Caco-2 (cell line): ENCODE measurements around the gene FEV. TPM values are rescaled to one million over a fixed set of nuclear protein-coding genes. Genes with fewer than 3 reads are reported as not detected.
A peak's percentile ranks its signal among the peaks of the same experiment; 100 is the strongest.

Experiments
- BruUV-seq: library from RNA; stranded (reverse); fragments of 400-500 nt; replicated peaks from 2 replicates; lab custom pipeline; 2021; lab: Mats Ljungman, UMichigan
- CTCF ChIA-PET: fragments of 300-600 bp; sonication (Branson Sonifier 250); formaldehyde crosslinking; loops from one replicate; lab custom pipeline; 2022; ENCODE audit warnings: antibody characterized with exemption; lab: Charles Lee
- POLR2A ChIA-PET: fragments of 300-600 bp; sonication (Branson Sonifier 250); formaldehyde crosslinking; loops from one replicate; lab custom pipeline; 2022; ENCODE audit warnings: antibody characterized with exemption; lab: Charles Lee
- DNase-seq, 2 experiments: peaks; one replicate each; pipeline versions ENCODE4 v3.0.0 to v3.0.0-alpha.2; 2020 to 2022
- H3K27me3 ChIP-seq: replicated peaks from 2 replicates; pipeline ENCODE4 v1.6.0; 2011; ENCODE audit warnings: low read length; ENCODE audit not compliant: control insufficient read depth, insufficient read depth
- H3K36me3 ChIP-seq: 2 replicates; pipeline ENCODE4 v1.5.1; 2011; ENCODE audit warnings: low read length; ENCODE audit not compliant: control insufficient read depth, insufficient read depth
- H3K4me1 ChIP-seq: fragments of 250-450 bp; sonication (Bioruptor Pico); 2 replicates; pipeline ENCODE4 v1.5.1; 2020; ENCODE audit warnings: mild to moderate bottlenecking
- H3K4me3 ChIP-seq: 2 replicates; pipeline ENCODE4 v1.5.1; 2011; ENCODE audit warnings: low read depth, mild to moderate bottlenecking, control low read depth, low read length
- H3K9me3 ChIP-seq: fragments of 250-450 bp; sonication (Bioruptor Pico); 2 replicates; pipeline ENCODE4 v1.5.1; 2020; ENCODE audit warnings: mild to moderate bottlenecking, moderate library complexity
- H3K27ac Mint-ChIP-seq: one replicate; pipeline ENCODE4 v1.8.0; 2022; ENCODE audit warnings: mixed read lengths; ENCODE audit not compliant: unreplicated experiment
- H3K27me3 Mint-ChIP-seq: one replicate; pipeline ENCODE4 v1.8.0; 2022; ENCODE audit warnings: mixed read lengths; ENCODE audit not compliant: insufficient read depth, unreplicated experiment
- H3K36me3 Mint-ChIP-seq: one replicate; pipeline ENCODE4 v1.8.0; 2022; ENCODE audit warnings: mild to moderate bottlenecking, mixed read lengths; ENCODE audit not compliant: insufficient read depth, unreplicated experiment
- H3K4me1 Mint-ChIP-seq: one replicate; pipeline ENCODE4 v1.8.0; 2022; ENCODE audit warnings: low read depth, mixed read lengths; ENCODE audit not compliant: unreplicated experiment
- H3K4me3 Mint-ChIP-seq: one replicate; pipeline ENCODE4 v1.8.0; 2022; ENCODE audit warnings: mild to moderate bottlenecking, moderate library complexity, mixed read lengths; ENCODE audit not compliant: unreplicated experiment
- H3K9me3 Mint-ChIP-seq: one replicate; pipeline ENCODE4 v1.8.0; 2022; ENCODE audit warnings: mixed read lengths; ENCODE audit not compliant: unreplicated experiment
- CTCF ChIP-seq, 2 experiments: fragments of 200-600 bp in 1 of 2; IDR thresholded peaks; 1 replicate in 1 of 2; 2 replicates in 1 of 2; pipeline versions ENCODE4 v1.5.1 to v1.8.0; 2011 to 2022; ENCODE audit warnings: antibody characterized with exemption in 1 of 2, control low read depth in 1 of 2, inconsistent platforms in 1 of 2, low read depth in 1 of 2, low read length in 1 of 2, mild to moderate bottlenecking in 1 of 2, moderate library complexity in 1 of 2; ENCODE audit not compliant: insufficient read depth in 1 of 2, severe bottlenecking in 1 of 2, unreplicated experiment in 1 of 2
- intact Hi-C: fragments of 100-400 bp; cut with micrococcal nuclease; formaldehyde crosslinking; loops from one replicate; pipeline ENCODE4 v1.10.0; 2022; ENCODE audit not compliant: unreplicated experiment
- total RNA-seq: library from RNA; stranded (reverse); gene quantifications from 2 replicates; pipeline ENCODE4 v1.2.3, GENCODE V29; 2022

Gene FEV
- total RNA-seq, 1 experiment from 2014 or later: not detected

- no peak overlapping the region for H3K4me3 Mint-ChIP-seq
- Histone ChIP-seq H3K9me3 (no peaks in the 10 kb centered on the region), H3K4me3 (no peak overlapping the region), H3K4me1 (no peaks in the 10 kb centered on the region), H3K36me3 (no peaks in the 10 kb centered on the region), H3K27me3 (no peaks in the 10 kb centered on the region)
- POLR2A ChIA-PET: no interaction called here
- intact Hi-C loops: no loop called here
- no peak overlapping the region for H3K27ac Mint-ChIP-seq
- no peaks in the 10 kb centered on the region for H3K4me1 Mint-ChIP-seq
- no TSS peak for BruUV-seq
- TF ChIP-seq CTCF (IDR thresholded peaks at IDR 0.05; ENCODE audit: insufficient read depth in 1 of 2, low read depth in 1 of 2, low read length in 1 of 2, severe bottlenecking in 1 of 2, unreplicated experiment in 1 of 2): no peak
- no peaks in the 10 kb centered on the region for H3K36me3 Mint-ChIP-seq
- CTCF ChIA-PET: interaction anchor here (0.7 kb wide), 1 partner anchor 369 kb away, joined by 3 read pairs; no protein-coding TSS in a partner anchor
- DNase-seq: no peak
- H3K9me3 Mint-ChIP-seq: no peaks in the 10 kb centered on the region
- peaks cover 6% of the 10 kb centered on the region for H3K27me3 Mint-ChIP-seq
Measured at GRCh38 chr2:218975060-218975777, 9.8 kb downstream of the FEV start.

GRCh38 chr2:218970894-218971293, 14.1 kb downstream of the FEV start:
- H3K27ac Mint-ChIP-seq: no peak overlapping the region
- intact Hi-C loops: no loop called here
- no peaks in the 10 kb centered on the region for H3K36me3 Mint-ChIP-seq
- peaks cover 11% of the 10 kb centered on the region for H3K27me3 Mint-ChIP-seq
- Histone ChIP-seq H3K4me1 (no peaks in the 10 kb centered on the region), H3K27me3 (no peaks in the 10 kb centered on the region), H3K9me3 (no peaks in the 10 kb centered on the region), H3K36me3 (no peaks in the 10 kb centered on the region), H3K4me3 (no peak overlapping the region)
- BruUV-seq: no TSS peak
- DNase-seq: peak in 1 of 2 experiments; percentile 22
- H3K4me1 Mint-ChIP-seq: no peaks in the 10 kb centered on the region
- POLR2A ChIA-PET: no interaction called here
- no peak for TF ChIP-seq CTCF (IDR thresholded peaks at IDR 0.05; ENCODE audit: insufficient read depth in 1 of 2, low read depth in 1 of 2, low read length in 1 of 2, severe bottlenecking in 1 of 2, unreplicated experiment in 1 of 2)
- H3K9me3 Mint-ChIP-seq: no peaks in the 10 kb centered on the region
- no peak overlapping the region for H3K4me3 Mint-ChIP-seq
- CTCF ChIA-PET: interaction anchor here (0.7 kb wide), 1 partner anchor 40 kb away, joined by 3 read pairs; no protein-coding TSS in a partner anchor

- Mint-ChIP-seq H3K27ac (peak overlapping the region; percentile 6), H3K27me3 (peaks cover 21% of the 10 kb centered on the region), H3K4me1 (peaks cover 16% of the 10 kb centered on the region), H3K4me3 (no peak overlapping the region), H3K9me3 (no peaks in the 10 kb centered on the region), H3K36me3 (peaks cover 8% of the 10 kb centered on the region)
- no TSS peak for BruUV-seq
- no peaks in the 10 kb centered on the region for H3K9me3 ChIP-seq
- TF ChIP-seq CTCF (IDR thresholded peaks at IDR 0.05; ENCODE audit: insufficient read depth in 1 of 2, low read depth in 1 of 2, low read length in 1 of 2, severe bottlenecking in 1 of 2, unreplicated experiment in 1 of 2): no peak
- POLR2A ChIA-PET: no interaction called here
- intact Hi-C loops: loop anchor here (5.0 to 10.0 kb wide), 2 partner anchors 67 to 249 kb away; partner anchors contain the start of gene TTLL4
- CTCF ChIA-PET: interaction anchor here (0.5 to 0.6 kb wide), 2 partner anchors 305 to 665 kb away, joined by 3 read pairs; partner anchors contain the start of genes BCS1L and ZNF142
- H3K4me3 ChIP-seq: no peak overlapping the region
- no peak for DNase-seq
- peaks cover 5% of the 10 kb centered on the region for H3K27me3 ChIP-seq
- no peaks in the 10 kb centered on the region for H3K36me3 ChIP-seq
- peaks cover 34% of the 10 kb centered on the region for H3K4me1 ChIP-seq
Measured at GRCh38 chr2:218964041-218964771, 20.8 kb downstream of the FEV start.
